K562 (cell line): ENCODE data around the gene LPIN1. TPM values are rescaled to one million over a fixed set of nuclear protein-coding genes. Genes with fewer than 3 reads are reported as not detected.
A peak's percentile ranks its signal among the peaks of the same experiment; 100 is the strongest.

Experiments used
- CBFA2T2 ChIP-seq: fragments of 450-650 bp; conservative IDR thresholded peaks from 2 replicates; pipeline ENCODE4 v1.6.1; 2017; ENCODE audit warnings: mild to moderate bottlenecking
- CCAR2 ChIP-seq: fragments of 200-400 bp; formaldehyde crosslinking; IDR thresholded peaks from 2 replicates; pipeline ENCODE4 v1.6.1; 2017; ENCODE audit warnings: mild to moderate bottlenecking, low read depth, low read length
- HINFP ChIP-seq: fragments of 450-650 bp; conservative IDR thresholded peaks from 2 replicates; pipeline ENCODE4 v1.6.1; 2016; ENCODE audit warnings: missing genetic modification characterization, low read depth, mild to moderate bottlenecking, control low read depth, missing compliant biosample characterization
- HMGN3 ChIP-seq: IDR thresholded peaks from 2 replicates; pipeline ENCODE4 v1.6.1; 2011; ENCODE audit warnings: borderline replicate concordance, low read depth, mild to moderate bottlenecking, mixed read lengths, low read length; ENCODE audit not compliant: insufficient read length; ENCODE audit errors: extremely low read depth
- HNRNPH1 ChIP-seq: fragments of 200-400 bp; formaldehyde crosslinking; optimal IDR thresholded peaks from 2 replicates; pipeline ENCODE3; 2017; ENCODE audit warnings: low read depth, mild to moderate bottlenecking, low read length, moderate library complexity
- JUN ChIP-seq, 2 experiments: sonication (generic) in 1 of 2; formaldehyde crosslinking in 1 of 2; IDR thresholded peaks; 2 replicates each; pipeline versions ENCODE4 v1.6.1 to v1.8.0; 2012 to 2022; ENCODE audit warnings: borderline replicate concordance in 2 of 2, mild to moderate bottlenecking in 2 of 2, improper control_type of control experiment in 1 of 2, low read depth in 1 of 2, low read length in 1 of 2, missing genetic modification reagents in 1 of 2
- MBD2 ChIP-seq: sonication (generic); IDR thresholded peaks from 2 replicates; pipeline ENCODE4 v1.6.1; 2016; ENCODE audit warnings: low read depth, borderline replicate concordance
- MIER1 ChIP-seq: fragments of 450-650 bp; IDR thresholded peaks from 2 replicates; pipeline ENCODE4 v1.6.1; 2016; ENCODE audit warnings: antibody characterized with exemption, mild to moderate bottlenecking, low read depth
- NELFE ChIP-seq: IDR thresholded peaks from 2 replicates; pipeline ENCODE4 v1.6.1; 2011; ENCODE audit warnings: mild to moderate bottlenecking; ENCODE audit not compliant: insufficient read depth, insufficient read length
- PHF21A ChIP-seq: fragments of 450-650 bp; IDR thresholded peaks from 2 replicates; pipeline ENCODE4 v1.6.1; 2017; ENCODE audit warnings: low read depth, borderline replicate concordance
- PTTG1 ChIP-seq: fragments of 450-650 bp; IDR thresholded peaks from 2 replicates; pipeline ENCODE4 v1.6.1; 2016; ENCODE audit warnings: low read depth, mild to moderate bottlenecking, missing genetic modification characterization, missing compliant biosample characterization
- SAP30 ChIP-seq: fragments of 200-600 bp; sonication (generic); IDR thresholded peaks from 2 replicates; pipeline ENCODE4 v1.6.1; 2012; ENCODE audit warnings: borderline replicate concordance, low read depth, mild to moderate bottlenecking, moderate library complexity, low read length, control low read depth, inconsistent platforms; ENCODE audit not compliant: insufficient read depth, poor library complexity, severe bottlenecking
- SMAD2 ChIP-seq: fragments of 150-350 bp; IDR thresholded peaks from 2 replicates; pipeline ENCODE4 v1.6.1; 2014; ENCODE audit warnings: low read depth, mild to moderate bottlenecking, low read length
- TOE1 ChIP-seq, 2 experiments: fragments of 450-650 bp in 1 of 2; sonication (generic) in 1 of 2; formaldehyde crosslinking in 1 of 2; IDR thresholded peaks; 2 replicates each; pipeline versions ENCODE4 v1.7.1 to v1.8.0; 2016 to 2022; ENCODE audit warnings: borderline replicate concordance in 2 of 2, mild to moderate bottlenecking in 2 of 2, antibody characterized with exemption in 1 of 2, inconsistent platforms in 1 of 2, low read depth in 1 of 2, missing genetic modification reagents in 1 of 2, moderate library complexity in 1 of 2
- ZNF407 ChIP-seq: fragments of 450-650 bp; IDR thresholded peaks from 2 replicates; pipeline ENCODE4 v1.6.1; 2016; ENCODE audit warnings: low read depth
- ZNF584 ChIP-seq: fragments of 200-800 bp; sonication (Bioruptor generic); IDR thresholded peaks from 2 replicates; pipeline ENCODE4 v1.6.1; 2016; ENCODE audit warnings: low read depth, mild to moderate bottlenecking, missing genetic modification characterization, missing compliant biosample characterization
- polyA plus RNA-seq, 8 experiments: library from polyadenylated mRNA; depleted of rRNA in 4 of 8; stranded (reverse) in 5 of 8; unstranded in 3 of 8; fragments of >200 nt; fragmentation: Nextera tagmentation in 2 of 8; fragmentation: Illumina TruSeq in 1 of 8; extraction: Ambion mirVana in 2 of 8; extraction: Trizol in 1 of 8; gene quantifications; 2 replicates each; pipeline versions ENCODE4 v1.2.1 to v1.2.3, GENCODE V29; 2011 to 2014; ENCODE audit warnings: inconsistent platforms in 1 of 8, missing spikeins in 1 of 8
- total RNA-seq, 7 experiments: library from RNA; depleted of rRNA in 6 of 7; stranded (reverse); fragments of >200 nt in 6 of 7; fragmentation: Illumina TruSeq in 2 of 7; extraction: Trizol in 2 of 7; gene quantifications; 2 replicates each; pipeline versions ENCODE4 v1.2.1 to v1.2.3, GENCODE V29; 2011 to 2021; ENCODE audit warnings: low replicate concordance in 1 of 7

Gene LPIN1
- total and polyA plus RNA-seq, 9 of the 15 experiments (the other 6 are each of a cell fraction or from before 2014, with no cell fraction given) = 9.2 to 84.0 (median 27.8) TPM

- TF ChIP-seq ZNF407 (no peak), CBFA2T2 (0 out of 2 replicates have a peak, but pooled peaks have one; percentile 10), HINFP (tag) (no peak), ZNF584 (CRISPR knock-in tag) (0 out of 2 replicates have a peak, but pooled peaks have one; percentile 61), CCAR2 (no peak), HNRNPH1 (no peak), PHF21A (no peak), SMAD2 (no peak), JUN (IDR thresholded peaks at IDR 0.05; ENCODE audit: borderline replicate concordance, low read depth, low read length) (no peak), JUN (CRISPR knock-in tag; IDR thresholded peaks at IDR 0.05; ENCODE audit: borderline replicate concordance) (no peak), NELFE (no peak), HMGN3 (no peak), SAP30 (no peak), MIER1 (no peak), MBD2 (no peak), TOE1 (IDR thresholded peaks at IDR 0.05; ENCODE audit: borderline replicate concordance) (no peak), TOE1 (CRISPR knock-in tag; IDR thresholded peaks at IDR 0.05; ENCODE audit: borderline replicate concordance, low read depth) (no peak), PTTG1 (tag) (no peak)
These were observed 121.5 kb downstream of the LPIN1 start (continued) for GRCh38 chr2:11867926-11868325.
